ENCODE results near the gene GSTA4.

DNA sequence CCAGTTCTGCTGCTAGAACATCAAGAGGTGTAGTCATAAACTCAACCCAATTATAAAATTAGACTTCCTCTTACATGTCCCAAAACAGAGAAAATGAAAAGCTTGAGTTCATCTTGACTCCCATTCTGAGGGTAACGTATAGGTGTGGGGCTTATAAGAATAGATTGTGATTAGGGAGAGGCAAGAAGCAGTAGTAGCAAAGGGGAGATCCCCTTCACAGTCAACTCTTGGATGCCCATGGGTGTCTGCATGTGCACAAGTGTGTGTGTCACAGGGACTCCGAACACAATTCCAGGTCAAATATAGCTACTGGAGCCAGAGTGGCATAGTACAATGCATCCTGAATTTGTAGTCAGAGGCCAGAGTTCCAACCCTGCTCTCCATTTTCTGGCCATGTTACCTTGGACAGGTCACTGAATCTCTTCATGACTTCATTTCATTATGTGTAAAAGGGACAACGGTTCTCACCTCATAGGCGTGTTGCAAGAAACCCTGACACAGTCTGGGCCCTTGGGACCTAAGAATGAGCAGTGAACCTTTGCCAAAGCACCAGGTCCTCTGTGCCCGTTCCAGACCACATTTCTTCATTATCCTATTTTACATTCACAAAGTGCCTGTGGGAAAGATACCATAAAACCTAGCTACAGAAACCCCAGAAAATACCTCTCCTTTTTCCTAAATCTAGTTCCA lies 11.8 kb downstream of the GSTA4 start:
- TF ChIP-seq, protein P1, sequence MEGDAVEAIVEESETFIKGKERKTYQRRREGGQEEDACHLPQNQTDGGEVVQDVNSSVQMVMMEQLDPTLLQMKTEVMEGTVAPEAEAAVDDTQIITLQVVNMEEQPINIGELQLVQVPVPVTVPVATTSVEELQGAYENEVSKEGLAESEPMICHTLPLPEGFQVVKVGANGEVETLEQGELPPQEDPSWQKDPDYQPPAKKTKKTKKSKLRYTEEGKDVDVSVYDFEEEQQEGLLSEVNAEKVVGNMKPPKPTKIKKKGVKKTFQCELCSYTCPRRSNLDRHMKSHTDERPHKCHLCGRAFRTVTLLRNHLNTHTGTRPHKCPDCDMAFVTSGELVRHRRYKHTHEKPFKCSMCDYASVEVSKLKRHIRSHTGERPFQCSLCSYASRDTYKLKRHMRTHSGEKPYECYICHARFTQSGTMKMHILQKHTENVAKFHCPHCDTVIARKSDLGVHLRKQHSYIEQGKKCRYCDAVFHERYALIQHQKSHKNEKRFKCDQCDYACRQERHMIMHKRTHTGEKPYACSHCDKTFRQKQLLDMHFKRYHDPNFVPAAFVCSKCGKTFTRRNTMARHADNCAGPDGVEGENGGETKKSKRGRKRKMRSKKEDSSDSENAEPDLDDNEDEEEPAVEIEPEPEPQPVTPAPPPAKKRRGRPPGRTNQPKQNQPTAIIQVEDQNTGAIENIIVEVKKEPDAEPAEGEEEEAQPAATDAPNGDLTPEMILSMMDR (IDR thresholded peaks at IDR 0.05) = no peak
- TF ChIP-seq POLR2A (IDR thresholded peaks at IDR 0.05) = no peak
- no peak for TF ChIP-seq EP300 (IDR thresholded peaks at IDR 0.05)

Data from ovary (tissue), 3 donors.